Trophoblast cell (in vitro differentiated cells and primary cell): Measurements from ENCODE around the gene ASS1.

Experiments
- DNase-seq, 2 donors: peaks; one replicate each; pipeline ENCODE4 v3.0.0-alpha.2; 2016
- H2AFZ ChIP-seq: 2 replicates; pipeline ENCODE4 v1.6.1; 2013; ENCODE audit warnings: low read length, moderate library complexity, mild to moderate bottlenecking; ENCODE audit not compliant: insufficient read depth, poor library complexity
- H2AK5ac ChIP-seq: 2 replicates; pipeline ENCODE4 v1.6.1; 2013; ENCODE audit warnings: mild to moderate bottlenecking, low read length
- H2BK120ac ChIP-seq: 2 replicates; pipeline ENCODE4 v1.6.1; 2013; ENCODE audit warnings: low read length, mild to moderate bottlenecking, moderate library complexity; ENCODE audit not compliant: insufficient read depth, poor library complexity
- H2BK12ac ChIP-seq: 2 replicates; pipeline ENCODE4 v1.6.1; 2013; ENCODE audit warnings: mild to moderate bottlenecking, low read length, moderate library complexity
- H2BK5ac ChIP-seq: 2 replicates; pipeline ENCODE4 v1.6.1; 2013; ENCODE audit warnings: low read length, low read depth, moderate library complexity, mild to moderate bottlenecking; ENCODE audit not compliant: poor library complexity
- H3K14ac ChIP-seq: 2 replicates; pipeline ENCODE4 v1.6.1; 2013; ENCODE audit warnings: mild to moderate bottlenecking, low read length
- H3K18ac ChIP-seq: 2 replicates; pipeline ENCODE4 v1.6.1; 2013; ENCODE audit warnings: mild to moderate bottlenecking, low read length
- H3K23ac ChIP-seq: 2 replicates; pipeline ENCODE4 v1.6.1; 2013; ENCODE audit warnings: low read length
- H3K27ac ChIP-seq: 2 replicates; pipeline ENCODE4 v1.5.1; 2013; ENCODE audit warnings: low read depth, mild to moderate bottlenecking, inconsistent platforms, low read length, moderate library complexity
- H3K27me3 ChIP-seq: 2 replicates; pipeline ENCODE4 v1.6.1; 2013; ENCODE audit warnings: inconsistent platforms, mild to moderate bottlenecking, low read length, moderate library complexity; ENCODE audit not compliant: insufficient read depth
- H3K36me3 ChIP-seq, 2 experiments: 1 replicate in 1 of 2; 2 replicates in 1 of 2; pipeline ENCODE4 v1.6.1; 2013; ENCODE audit warnings: low read length in 2 of 2, mild to moderate bottlenecking in 2 of 2, moderate library complexity in 1 of 2; ENCODE audit not compliant: insufficient read depth in 2 of 2, control insufficient read depth in 1 of 2
- H3K4ac ChIP-seq: 2 replicates; pipeline ENCODE4 v1.6.1; 2013; ENCODE audit warnings: low read depth, mild to moderate bottlenecking, low read length, moderate library complexity
- H3K4me1 ChIP-seq, 2 experiments: 1 replicate in 1 of 2; 2 replicates in 1 of 2; pipeline ENCODE4 v1.6.1; 2013; ENCODE audit warnings: low read length in 2 of 2, mild to moderate bottlenecking in 2 of 2, moderate library complexity in 1 of 2; ENCODE audit not compliant: insufficient read depth in 2 of 2, control insufficient read depth in 1 of 2
- H3K4me2 ChIP-seq: 2 replicates; pipeline ENCODE4 v1.6.1; 2013; ENCODE audit warnings: inconsistent platforms, mild to moderate bottlenecking, low read length, moderate library complexity
- H3K4me3 ChIP-seq: 2 replicates; pipeline ENCODE4 v1.5.1; 2013; ENCODE audit warnings: mild to moderate bottlenecking, low read depth, low read length, inconsistent platforms
- H3K79me1 ChIP-seq: one replicate; pipeline ENCODE4 v1.6.1; 2013; ENCODE audit warnings: low read length
- H3K79me2 ChIP-seq: 2 replicates; pipeline ENCODE4 v1.6.1; 2013; ENCODE audit warnings: low read length, mild to moderate bottlenecking; ENCODE audit not compliant: control insufficient read depth, insufficient read depth, poor library complexity
- H3K9ac ChIP-seq: 2 replicates; pipeline ENCODE4 v1.6.1; 2013; ENCODE audit warnings: mild to moderate bottlenecking, low read length
- H3K9me3 ChIP-seq: 2 replicates; pipeline ENCODE4 v1.6.1; 2013; ENCODE audit warnings: low read depth, mild to moderate bottlenecking, control low read depth, inconsistent platforms, low read length; ENCODE audit not compliant: insufficient read depth
- H4K12ac ChIP-seq: 2 replicates; pipeline ENCODE4 v1.6.1; 2013; ENCODE audit warnings: low read depth, mild to moderate bottlenecking, low read length, moderate library complexity
- H4K8ac ChIP-seq: 2 replicates; pipeline ENCODE4 v1.6.1; 2013; ENCODE audit warnings: low read depth, mild to moderate bottlenecking, low read length, moderate library complexity
- H4K91ac ChIP-seq: one replicate; pipeline ENCODE4 v1.6.1; 2013; ENCODE audit warnings: low read depth, mild to moderate bottlenecking, low read length, moderate library complexity
- WGBS: extraction: QIAGEN DNeasy Blood & Tissue Kit; methylation state at CpG from one replicate; pipeline ENCODE4 v1.1.7; 2013; ENCODE audit warnings: missing lambda C conversion rate; ENCODE audit not compliant: insufficient read length, insufficient coverage; ENCODE audit errors: extremely low coverage; 5-methylcytosine and 5-hydroxymethylcytosine counted together

ASS1 gene

DNA sequence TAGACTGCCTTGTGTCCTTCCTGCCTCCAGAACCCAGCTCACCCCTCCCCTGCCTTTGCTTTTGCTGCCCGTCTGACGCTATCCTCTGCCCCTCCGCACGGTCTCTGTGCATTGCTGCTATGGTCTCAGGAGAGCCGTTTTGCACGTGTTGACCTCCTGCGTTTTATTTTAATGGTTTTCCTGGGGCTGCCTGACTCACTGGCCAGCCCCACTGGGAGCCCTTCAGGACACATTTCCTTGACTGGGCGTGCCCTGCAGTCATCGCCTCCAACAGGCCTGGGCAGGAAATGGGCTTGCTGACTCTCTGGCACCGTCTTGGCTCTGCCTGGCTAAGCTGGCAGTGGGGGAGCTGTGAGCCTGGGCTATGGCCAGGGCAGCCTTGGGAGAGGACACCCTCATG lies 17.9 kb upstream of the ASS1 start:
- Histone ChIP-seq H3K4ac (no peak overlapping the region), H3K36me3 (peaks cover 0 to 3% of the 10 kb centered on the region in 2 experiments), H3K27ac (no peak overlapping the region), H2BK12ac (no peak overlapping the region), H3K9me3 (peaks cover 11% of the 10 kb centered on the region), H3K9ac (no peak overlapping the region), H3K18ac (no peak overlapping the region), H3K4me1 (peaks cover 4 to 5% of the 10 kb centered on the region in 2 experiments), H3K4me2 (no peak overlapping the region), H2BK5ac (no peak overlapping the region), H2BK120ac (no peak overlapping the region), H3K14ac (no peak overlapping the region), H2AK5ac (no peak overlapping the region), H3K27me3 (no peaks in the 10 kb centered on the region), H3K79me1 (no peaks in the 10 kb centered on the region), H4K12ac (no peak overlapping the region), H4K8ac (no peak overlapping the region), H3K79me2 (no peaks in the 10 kb centered on the region), H3K23ac (no peak overlapping the region), H2AFZ (no peak overlapping the region), H3K4me3 (no peak overlapping the region), H4K91ac (no peak overlapping the region)
- WGBS = no CpG with 5 or more reads among the region's 10 CpGs
- DNase-seq = no peak

DNA sequence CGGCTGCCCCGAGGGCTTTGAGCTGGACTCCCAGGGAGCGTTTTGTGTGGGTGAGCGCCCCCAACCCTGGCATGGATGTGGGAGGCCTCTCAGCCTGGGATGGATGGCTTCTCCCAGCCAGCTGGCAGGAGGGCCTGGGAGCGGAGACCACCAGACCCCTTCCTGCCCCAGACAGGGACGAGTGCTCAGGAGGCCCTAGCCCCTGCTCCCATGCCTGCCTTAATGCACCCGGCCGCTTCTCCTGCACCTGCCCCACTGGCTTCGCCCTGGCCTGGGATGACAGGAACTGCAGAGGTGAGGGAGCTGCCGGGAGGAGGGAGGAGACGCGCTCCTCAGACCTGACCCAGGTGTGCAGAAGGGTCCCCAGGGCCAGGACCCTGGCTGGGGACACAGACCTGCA lies 17.4 kb upstream of the ASS1 start:
- Histone ChIP-seq H3K4me1 (peaks cover 4 to 5% of the 10 kb centered on the region in 2 experiments), H3K14ac (no peak overlapping the region), H3K36me3 (peaks cover 0 to 3% of the 10 kb centered on the region in 2 experiments), H4K8ac (no peak overlapping the region), H3K79me2 (no peaks in the 10 kb centered on the region), H4K91ac (no peak overlapping the region), H3K9ac (no peak overlapping the region), H3K4me2 (no peak overlapping the region), H4K12ac (no peak overlapping the region), H2AFZ (no peak overlapping the region), H2BK12ac (no peak overlapping the region), H3K9me3 (peaks cover 11% of the 10 kb centered on the region), H3K23ac (no peak overlapping the region), H3K27me3 (no peaks in the 10 kb centered on the region), H2BK120ac (no peak overlapping the region), H3K4me3 (no peak overlapping the region), H3K27ac (no peak overlapping the region), H3K79me1 (no peaks in the 10 kb centered on the region), H3K18ac (no peak overlapping the region), H2AK5ac (no peak overlapping the region), H3K4ac (no peak overlapping the region), H2BK5ac (no peak overlapping the region)
- WGBS = no CpG with 5 or more reads among the region's 12 CpGs
- no peak for DNase-seq

DNA sequence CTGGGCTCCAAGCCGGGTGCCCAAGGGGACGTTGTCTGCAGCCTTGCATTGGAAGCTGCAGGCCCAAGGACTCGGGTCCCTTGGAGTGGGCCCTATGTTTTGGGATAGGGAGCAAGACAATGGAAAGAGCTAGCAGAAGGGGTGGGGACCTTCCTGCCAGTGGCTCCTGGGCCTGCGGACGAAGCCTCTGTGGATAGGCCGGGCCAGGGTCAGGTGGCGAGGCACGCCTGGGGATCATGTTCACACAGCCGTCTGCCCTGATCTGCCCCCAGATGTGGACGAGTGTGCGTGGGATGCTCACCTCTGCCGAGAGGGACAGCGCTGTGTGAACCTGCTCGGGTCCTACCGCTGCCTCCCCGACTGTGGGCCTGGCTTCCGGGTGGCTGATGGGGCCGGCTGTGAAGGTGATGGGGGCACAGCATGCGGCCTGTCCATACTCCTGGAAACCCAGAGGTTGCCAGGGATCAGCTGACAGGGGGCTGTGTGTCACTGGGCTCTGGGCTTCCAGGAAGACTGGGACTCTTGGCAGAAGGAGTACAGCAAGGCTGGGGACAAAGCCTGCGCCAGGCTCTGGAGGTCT lies 16.6 kb upstream of the ASS1 start:
- Histone ChIP-seq H3K14ac (no peak overlapping the region), H2BK12ac (no peak overlapping the region), H2BK5ac (no peak overlapping the region), H4K8ac (no peak overlapping the region), H3K18ac (no peak overlapping the region), H3K36me3 (peaks cover 0 to 3% of the 10 kb centered on the region in 2 experiments), H2BK120ac (no peak overlapping the region), H3K4me1 (peaks cover 6 to 8% of the 10 kb centered on the region in 2 experiments), H3K4me3 (no peak overlapping the region), H4K12ac (no peak overlapping the region), H3K27me3 (no peaks in the 10 kb centered on the region), H3K9ac (no peak overlapping the region), H3K27ac (no peak overlapping the region), H2AK5ac (no peak overlapping the region), H3K79me1 (no peaks in the 10 kb centered on the region), H3K79me2 (no peaks in the 10 kb centered on the region), H3K4me2 (no peak overlapping the region), H4K91ac (no peak overlapping the region), H3K9me3 (peaks cover 11% of the 10 kb centered on the region), H3K23ac (no peak overlapping the region), H3K4ac (no peak overlapping the region), H2AFZ (no peak overlapping the region)
- DNase-seq = no peak
- whole genome bisulfite sequencing = no CpG with 5 or more reads among the region's 20 CpGs

DNA sequence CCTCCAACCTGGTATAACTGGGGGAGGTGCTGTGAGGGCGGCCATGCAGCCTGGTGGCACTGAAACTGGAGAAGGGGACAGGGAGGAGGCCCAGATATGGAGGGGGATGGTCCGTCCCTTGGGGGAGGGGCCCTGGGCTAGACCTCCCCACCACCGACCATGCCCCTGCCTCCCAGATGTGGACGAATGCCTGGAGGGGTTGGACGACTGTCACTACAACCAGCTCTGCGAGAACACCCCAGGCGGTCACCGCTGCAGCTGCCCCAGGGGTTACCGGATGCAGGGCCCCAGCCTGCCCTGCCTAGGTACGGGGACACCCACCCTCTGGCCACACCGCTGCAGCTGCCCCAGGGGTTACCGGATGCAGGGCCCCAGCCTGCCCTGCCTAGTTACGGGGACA lies 15.4 kb upstream of the ASS1 start:
- no peak for DNase-seq
- H2BK5ac ChIP-seq = no peak overlapping the region
- H4K8ac ChIP-seq = no peak overlapping the region
- no peak overlapping the region for H3K23ac ChIP-seq
- no peak overlapping the region for H3K14ac ChIP-seq
- peaks cover 8% of the 10 kb centered on the region for H3K27me3 ChIP-seq
- no peak overlapping the region for H3K18ac ChIP-seq
- no peak overlapping the region for H3K9ac ChIP-seq
- no peak overlapping the region for H3K27ac ChIP-seq
- no peaks in the 10 kb centered on the region for H3K79me2 ChIP-seq
- no peak overlapping the region for H2AFZ ChIP-seq
- peaks cover 10 to 11% of the 10 kb centered on the region in 2 experiments for H3K4me1 ChIP-seq
- H4K12ac ChIP-seq = no peak overlapping the region
- no peak overlapping the region for H3K4ac ChIP-seq
- peaks cover 0 to 3% of the 10 kb centered on the region in 2 experiments for H3K36me3 ChIP-seq
- H3K79me1 ChIP-seq = no peaks in the 10 kb centered on the region
- H3K9me3 ChIP-seq = peaks cover 14% of the 10 kb centered on the region
- no peak overlapping the region for H3K4me3 ChIP-seq
- no peak overlapping the region for H3K4me2 ChIP-seq
- no peak overlapping the region for H2AK5ac ChIP-seq
- H2BK12ac ChIP-seq = no peak overlapping the region
- no CpG with 5 or more reads among the region's 13 CpGs for WGBS
- H2BK120ac ChIP-seq = no peak overlapping the region
- H4K91ac ChIP-seq = no peak overlapping the region
